DMS114 treated with DMSO at 0.1 percent for 48 hours (cell line): ENCODE measurements around the gene PAQR8.
"Not testable (repeated sequence)": the region's sequence is repeated elsewhere in the genome, so short reads cannot be mapped to it uniquely, and the experiment has no call there.

Experiments used
- DNase-seq: peaks from one replicate; lab custom pipeline; 2025; ENCODE audit not compliant: unreplicated experiment; lab: John Stamatoyannopoulos, UW

PAQR8 gene

GRCh38 chr6:52375780-52376556 lies 14.0 kb downstream of the PAQR8 start:
- DNase-seq = no peak

GRCh38 chr6:52376763-52377162 lies 14.8 kb downstream of the PAQR8 start:
- DNase-seq = no peak

GRCh38 chr6:52377538-52378221 lies 15.7 kb downstream of the PAQR8 start:
- no peak for DNase-seq

- no peak for DNase-seq
Observed at GRCh38 chr6:52381249-52381648, 19.3 kb downstream of the PAQR8 start.

- DNase-seq = no peak
Observed at GRCh38 chr6:52384145-52384766, 22.3 kb downstream of the PAQR8 start.

- DNase-seq = no peak
Observed at GRCh38 chr6:52385074-52385473, 23.1 kb downstream of the PAQR8 start.

- not testable (repeated sequence) for DNase-seq
Observed at GRCh38 chr6:52388119-52388518, 26.2 kb downstream of the PAQR8 start.

- no peak for DNase-seq
Observed at GRCh38 chr6:52388790-52389189, 26.8 kb downstream of the PAQR8 start.

GRCh38 chr6:52389264-52389625 lies 27.3 kb downstream of the PAQR8 start:
- DNase-seq = no peak

- no peak for DNase-seq
Observed at GRCh38 chr6:52389626-52390360, 27.8 kb downstream of the PAQR8 start.

GRCh38 chr6:52390361-52390727 lies 28.4 kb downstream of the PAQR8 start:
- no peak for DNase-seq

GRCh38 chr6:52391599-52391998 lies 29.6 kb downstream of the PAQR8 start:
- DNase-seq = no peak

GRCh38 chr6:52392944-52393343 lies 31.0 kb downstream of the PAQR8 start:
- DNase-seq = no peak

GRCh38 chr6:52393780-52394179 lies 31.8 kb downstream of the PAQR8 start:
- DNase-seq = no peak

GRCh38 chr6:52394251-52394666 lies 32.3 kb downstream of the PAQR8 start:
- no peak for DNase-seq

GRCh38 chr6:52395969-52396368 lies 34.0 kb downstream of the PAQR8 start:
- no peak for DNase-seq

- DNase-seq = peak; percentile 75
Observed at GRCh38 chr6:52399511-52400312, 37.8 kb downstream of the PAQR8 start.

GRCh38 chr6:52400313-52401041 lies 38.5 kb downstream of the PAQR8 start:
- DNase-seq = no peak

- DNase-seq = no peak
Observed at GRCh38 chr6:52403086-52403485, 41.1 kb downstream of the PAQR8 start.

GRCh38 chr6:52403627-52404026 lies 41.7 kb downstream of the PAQR8 start:
- DNase-seq = no peak
